Right lobe of liver (tissue), 4 donors: Measurements from ENCODE around the gene TM4SF18.

Source experiments
- POLR2A ChIP-seq: fragments of 450-650 bp; IDR thresholded peaks from one replicate; pipeline ENCODE4 v1.6.1; 2017; ENCODE audit warnings: antibody characterized with exemption, mild to moderate bottlenecking
- TF ChIP-seq, protein P1 (sequence below), 4 donors: fragments of 200-600 bp in 3 of 4; fragments of 450-650 bp in 1 of 4; IDR thresholded peaks; one replicate each; pipeline versions ENCODE4 v1.5.1 to v1.8.0; 2016 to 2022; ENCODE audit warnings: antibody characterized with exemption in 4 of 4, mild to moderate bottlenecking in 2 of 4
- donor health status: DM: no; HTN: no; CAD: no.
- donor health status: DM: no; HTN: no; CAD: no.
- donor health status: DM: no; HTN: yes; CAD: no.

DNA sequence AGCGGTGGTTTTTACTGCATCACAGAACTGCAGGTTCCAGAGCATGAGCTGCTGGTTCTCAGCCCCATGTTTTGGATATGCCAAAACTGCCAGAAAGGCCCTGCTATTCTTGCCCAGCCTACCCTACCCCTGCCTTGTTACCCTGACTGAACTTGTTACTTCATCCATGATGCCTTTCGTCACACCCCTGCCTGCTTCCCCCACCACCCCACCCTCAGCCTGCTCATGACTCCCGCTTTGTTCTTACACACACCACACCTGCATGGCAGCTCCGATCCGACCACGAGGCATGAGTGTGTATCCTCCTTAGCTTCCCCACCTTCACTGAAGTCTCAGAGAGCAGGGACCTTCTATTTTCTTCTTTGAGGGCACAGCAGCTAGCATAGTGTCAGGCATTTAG is 49.1 kb upstream of the TM4SF18 start:
- no peak for TF ChIP-seq POLR2A
- TF ChIP-seq, protein P1, sequence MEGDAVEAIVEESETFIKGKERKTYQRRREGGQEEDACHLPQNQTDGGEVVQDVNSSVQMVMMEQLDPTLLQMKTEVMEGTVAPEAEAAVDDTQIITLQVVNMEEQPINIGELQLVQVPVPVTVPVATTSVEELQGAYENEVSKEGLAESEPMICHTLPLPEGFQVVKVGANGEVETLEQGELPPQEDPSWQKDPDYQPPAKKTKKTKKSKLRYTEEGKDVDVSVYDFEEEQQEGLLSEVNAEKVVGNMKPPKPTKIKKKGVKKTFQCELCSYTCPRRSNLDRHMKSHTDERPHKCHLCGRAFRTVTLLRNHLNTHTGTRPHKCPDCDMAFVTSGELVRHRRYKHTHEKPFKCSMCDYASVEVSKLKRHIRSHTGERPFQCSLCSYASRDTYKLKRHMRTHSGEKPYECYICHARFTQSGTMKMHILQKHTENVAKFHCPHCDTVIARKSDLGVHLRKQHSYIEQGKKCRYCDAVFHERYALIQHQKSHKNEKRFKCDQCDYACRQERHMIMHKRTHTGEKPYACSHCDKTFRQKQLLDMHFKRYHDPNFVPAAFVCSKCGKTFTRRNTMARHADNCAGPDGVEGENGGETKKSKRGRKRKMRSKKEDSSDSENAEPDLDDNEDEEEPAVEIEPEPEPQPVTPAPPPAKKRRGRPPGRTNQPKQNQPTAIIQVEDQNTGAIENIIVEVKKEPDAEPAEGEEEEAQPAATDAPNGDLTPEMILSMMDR (IDR thresholded peaks at IDR 0.05) = no peak
